ENCODE results near the gene RBM19. TPM values are rescaled to one million over a fixed set of nuclear protein-coding genes. Genes with fewer than 3 reads are reported as not detected.

RBM19 gene
- total RNA-seq, 2 donors from 2014 or later = 15.3 to 15.6 TPM

- H3K27me3 ChIP-seq = no peaks in the 10 kb centered on the region
- no peak for TF ChIP-seq CTCF (IDR thresholded peaks at IDR 0.05)
- no peaks in the 10 kb centered on the region for H3K9me3 ChIP-seq
- H3K36me3 ChIP-seq = no peaks in the 10 kb centered on the region
- H3K27ac ChIP-seq = no peak overlapping the region
- H3K4me1 ChIP-seq = no peaks in the 10 kb centered on the region
- H3K4me3 ChIP-seq = no peak overlapping the region
- DNase-seq (ENCODE audit: low spot score) = no peak
Measured at GRCh38 chr12:113823016-113823415, 143.1 kb downstream of the RBM19 start.

- Histone ChIP-seq H3K36me3 (no peaks in the 10 kb centered on the region), H3K9me3 (no peaks in the 10 kb centered on the region), H3K27ac (no peak overlapping the region), H3K4me1 (no peaks in the 10 kb centered on the region), H3K27me3 (no peaks in the 10 kb centered on the region), H3K4me3 (no peak overlapping the region)
- no peak for DNase-seq (ENCODE audit: low spot score)
- no peak for TF ChIP-seq CTCF (IDR thresholded peaks at IDR 0.05)
Measured at GRCh38 chr12:113820842-113821241, 145.3 kb downstream of the RBM19 start.

GRCh38 chr12:113820309-113820708 is 145.8 kb downstream of the RBM19 start:
- Histone ChIP-seq H3K27ac (no peak overlapping the region), H3K27me3 (no peaks in the 10 kb centered on the region), H3K9me3 (no peaks in the 10 kb centered on the region), H3K36me3 (no peaks in the 10 kb centered on the region), H3K4me1 (no peaks in the 10 kb centered on the region), H3K4me3 (no peak overlapping the region)
- DNase-seq (ENCODE audit: low spot score) = no peak
- no peak for TF ChIP-seq CTCF (IDR thresholded peaks at IDR 0.05)

GRCh38 chr12:113819495-113819894 is 146.6 kb downstream of the RBM19 start:
- H3K9me3 ChIP-seq = no peaks in the 10 kb centered on the region
- H3K36me3 ChIP-seq = no peaks in the 10 kb centered on the region
- H3K27ac ChIP-seq = no peak overlapping the region
- H3K27me3 ChIP-seq = no peaks in the 10 kb centered on the region
- no peak for DNase-seq (ENCODE audit: low spot score)
- H3K4me3 ChIP-seq = no peak overlapping the region
- TF ChIP-seq CTCF (IDR thresholded peaks at IDR 0.05) = no peak
- H3K4me1 ChIP-seq = no peaks in the 10 kb centered on the region

- Histone ChIP-seq H3K36me3 (no peaks in the 10 kb centered on the region), H3K4me1 (no peaks in the 10 kb centered on the region)
- no peak for TF ChIP-seq CTCF (IDR thresholded peaks at IDR 0.05)
Measured at GRCh38 chr12:113818833-113819232, 147.3 kb downstream of the RBM19 start.

GRCh38 chr12:113818283-113818682 is 147.8 kb downstream of the RBM19 start:
- TF ChIP-seq CTCF (IDR thresholded peaks at IDR 0.05) = no peak
- DNase-seq (ENCODE audit: low spot score) = no peak
- Histone ChIP-seq H3K27ac (no peak overlapping the region), H3K27me3 (no peaks in the 10 kb centered on the region), H3K36me3 (no peaks in the 10 kb centered on the region), H3K4me1 (no peaks in the 10 kb centered on the region), H3K4me3 (no peak overlapping the region), H3K9me3 (no peaks in the 10 kb centered on the region)

More at GRCh38 chr12:113818833-113819232, 147.3 kb downstream of the RBM19 start:
- Histone ChIP-seq H3K27ac (no peak overlapping the region), H3K4me3 (no peak overlapping the region), H3K27me3 (no peaks in the 10 kb centered on the region), H3K9me3 (no peaks in the 10 kb centered on the region)
- DNase-seq (ENCODE audit: low spot score) = no peak

All from right atrium auricular region (tissue), 2 donors.